ELR (cell line): ENCODE data around the gene APIP.
A peak's percentile ranks its signal among the peaks of the same experiment; 100 is the strongest.

Experiments used
- DNase-seq: peaks from one replicate; pipeline ENCODE4 v3.0.0-alpha.2; 2015; ENCODE audit warnings: low read depth

The APIP gene

DNA sequence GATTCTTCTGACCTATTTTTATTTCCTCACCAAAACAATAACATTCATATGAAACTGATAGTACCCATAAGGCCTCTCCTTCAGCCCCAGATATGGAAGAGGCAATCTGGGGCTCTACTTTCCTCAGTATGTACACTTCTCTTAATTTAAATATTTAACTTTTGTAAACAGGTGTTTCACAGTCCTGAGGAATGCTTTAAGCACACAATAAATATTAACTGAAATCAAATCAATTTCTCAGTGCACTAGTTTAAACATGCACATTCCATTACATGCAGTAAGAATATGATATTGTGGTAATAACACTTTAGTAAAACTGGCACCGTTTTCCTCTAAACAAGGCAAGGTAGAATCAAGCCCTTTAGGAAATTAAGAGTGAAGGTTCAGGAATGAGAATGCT lies 28.9 kb downstream of the APIP start:
- no peak for DNase-seq

DNA sequence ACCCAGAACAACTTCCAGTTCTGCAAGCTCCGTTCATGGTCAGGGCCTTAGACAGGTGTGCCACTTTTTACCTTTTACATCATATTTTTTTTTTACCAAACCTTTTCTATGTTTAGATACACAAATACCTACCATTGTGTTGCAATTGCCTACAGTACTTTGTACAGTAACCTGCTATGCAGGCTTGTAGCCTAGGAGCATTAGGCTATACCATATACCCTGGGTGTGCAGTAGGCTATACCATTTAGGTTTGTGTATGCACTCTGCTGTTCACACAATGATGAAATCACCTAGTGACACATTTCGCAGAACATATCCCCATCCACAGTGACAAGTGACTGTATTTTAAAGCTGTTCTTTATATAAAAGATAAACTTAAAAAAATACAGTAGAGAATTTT lies 29.6 kb downstream of the APIP start:
- DNase-seq: no peak

DNA sequence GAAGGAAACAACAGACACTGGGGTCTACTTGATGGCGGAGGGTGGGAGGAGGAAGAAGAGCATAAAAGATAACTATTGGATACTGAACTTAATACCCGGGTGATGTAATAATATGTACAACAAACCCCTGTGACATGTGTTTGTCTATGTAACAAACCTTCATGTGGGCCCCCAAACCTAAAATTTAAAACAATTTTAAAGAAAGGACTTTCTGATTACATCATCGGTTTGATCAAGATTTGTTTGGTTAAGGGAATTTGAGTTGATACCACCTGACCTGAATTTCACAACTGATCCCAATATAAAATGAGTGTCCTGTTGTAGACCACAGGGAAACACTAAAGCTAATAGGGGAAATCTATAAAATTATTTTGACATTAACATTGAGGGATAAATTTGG lies 34.3 kb downstream of the APIP start:
- no peak for DNase-seq

DNA sequence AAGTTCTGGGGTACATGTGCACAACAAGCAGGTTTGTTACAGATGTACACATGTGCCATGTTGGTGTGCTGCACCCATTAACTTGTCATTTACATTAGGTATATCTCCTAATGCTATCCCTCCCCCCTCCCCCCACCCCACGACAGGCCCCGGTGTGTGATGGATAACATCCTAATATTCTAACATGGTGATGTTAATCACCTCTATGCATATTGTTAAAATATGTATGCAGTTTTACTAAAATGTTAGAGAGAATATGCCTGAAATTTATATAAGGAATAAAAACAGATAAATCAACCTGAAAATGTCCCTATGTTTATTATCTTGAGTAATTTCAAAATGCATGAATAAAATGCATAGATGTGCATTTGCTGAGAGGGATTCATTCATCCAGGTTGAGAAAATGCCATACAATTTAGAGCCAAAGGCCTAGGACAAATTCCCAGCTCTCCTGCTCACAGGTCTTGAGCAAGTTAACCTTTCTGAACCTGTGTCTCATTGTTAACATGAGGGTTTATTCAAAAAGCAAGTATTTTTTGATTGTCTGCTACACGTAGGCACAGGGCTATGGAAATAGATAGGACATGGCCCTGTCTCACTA lies 38.7 kb downstream of the APIP start:
- DNase-seq: no peak

DNA sequence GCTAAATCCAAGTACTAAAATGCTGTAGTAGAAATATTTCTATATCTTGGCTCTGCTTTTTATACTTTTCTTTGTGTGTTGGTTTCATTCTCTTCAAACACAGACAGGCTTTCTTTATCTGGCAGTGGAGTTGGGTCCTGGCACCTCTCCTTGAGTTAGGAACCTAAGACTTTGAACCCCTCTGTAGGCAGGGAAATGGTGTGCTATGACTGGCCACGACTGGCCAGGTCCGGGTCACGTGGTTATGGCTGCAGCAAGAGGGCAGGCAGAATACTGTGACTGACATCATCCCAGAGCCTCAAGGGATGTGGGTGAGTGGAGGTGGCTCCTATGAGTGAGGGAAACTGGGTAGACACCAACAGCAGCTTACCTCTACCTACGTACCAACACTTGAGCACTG lies 42.0 kb downstream of the APIP start:
- no peak for DNase-seq

DNA sequence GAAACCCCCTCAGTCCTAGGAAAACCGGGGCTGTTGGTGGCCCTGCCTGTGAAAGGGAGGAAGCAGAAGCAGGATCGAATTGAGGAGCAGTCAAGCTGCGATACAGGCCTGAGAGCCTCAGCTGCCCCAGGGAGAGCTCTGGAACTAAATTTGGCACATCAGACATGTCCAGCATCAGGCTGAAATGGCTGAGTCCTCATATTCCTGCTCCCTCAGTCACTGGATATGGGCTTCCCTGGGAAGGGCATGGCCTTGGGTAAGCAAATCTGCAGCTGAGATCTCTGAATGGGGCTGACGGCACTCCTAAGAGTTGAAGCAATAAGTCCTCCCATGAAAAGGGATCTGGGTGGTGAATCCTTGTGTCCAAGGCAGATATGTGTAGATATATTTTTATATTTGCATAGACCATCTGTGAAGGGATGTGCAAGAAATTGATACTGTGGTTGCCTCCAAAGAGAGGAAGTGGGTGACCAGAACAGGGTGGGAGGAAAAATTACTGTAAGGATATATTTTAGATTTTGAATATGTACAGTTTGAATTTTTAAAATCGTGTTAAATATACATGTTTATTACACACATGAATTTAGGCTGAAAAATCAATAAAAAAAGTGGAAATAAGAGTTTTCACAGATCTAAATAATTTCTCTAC lies 45.5 kb downstream of the APIP start:
- no peak for DNase-seq

DNA sequence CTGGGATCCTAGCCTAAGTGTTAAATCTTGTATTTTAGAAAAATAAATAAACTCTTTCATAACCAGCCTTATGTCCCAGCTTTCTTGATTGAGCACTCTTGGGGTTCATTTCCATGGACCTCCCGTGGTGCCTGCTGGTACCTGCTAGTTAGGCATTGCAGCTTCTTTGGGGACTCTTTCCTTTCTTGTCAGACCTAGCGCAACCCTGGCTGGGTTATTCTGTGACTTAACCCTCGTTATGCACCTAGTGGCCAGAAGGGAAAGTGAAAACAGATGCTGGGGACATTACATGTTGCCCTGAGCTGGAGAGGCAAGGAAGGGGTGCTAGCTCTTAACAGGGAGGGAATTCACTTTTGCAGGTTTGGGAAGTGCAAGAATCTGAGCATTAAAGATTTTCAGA lies 46.8 kb downstream of the APIP start:
- DNase-seq: peak; percentile 18

DNA sequence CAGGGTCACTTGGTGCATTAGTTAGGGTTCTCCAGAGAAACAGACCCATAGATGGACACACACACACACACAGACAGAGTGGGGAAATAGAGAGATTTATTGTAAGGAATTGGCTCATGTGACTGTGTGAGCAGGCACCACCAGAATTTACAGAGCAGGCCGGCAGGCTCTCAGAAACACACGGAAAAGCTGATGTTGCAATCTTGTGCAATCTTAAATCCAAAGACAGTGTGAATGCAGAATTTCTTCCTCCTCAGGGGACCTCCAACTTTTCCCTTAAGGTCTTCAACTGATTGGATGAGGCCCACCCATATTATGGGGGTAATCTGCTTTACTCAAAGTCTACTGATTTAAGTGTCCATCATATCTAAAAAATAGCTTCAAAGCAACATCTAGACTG lies 49.8 kb downstream of the APIP start:
- no peak for DNase-seq

DNA sequence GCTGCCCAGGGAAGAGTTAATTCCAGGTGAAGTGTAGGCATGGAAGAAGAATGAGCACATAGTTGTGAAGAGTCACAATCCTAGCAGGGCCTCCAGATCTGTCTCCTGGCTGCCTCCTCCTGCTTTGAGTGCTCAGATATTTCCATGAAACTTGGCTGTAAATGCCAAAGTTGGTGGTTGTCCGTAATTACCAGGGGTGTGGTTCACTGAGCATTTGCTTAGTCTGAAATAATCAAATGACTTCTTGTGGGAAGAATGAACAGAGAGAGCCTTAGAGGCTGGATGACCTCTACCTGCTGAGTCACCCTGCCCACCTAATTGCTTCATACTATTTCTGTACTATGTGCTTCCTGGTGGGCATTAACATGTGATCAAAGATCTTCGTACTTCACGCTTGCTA lies 50.9 kb downstream of the APIP start:
- DNase-seq: peak; percentile 13

DNA sequence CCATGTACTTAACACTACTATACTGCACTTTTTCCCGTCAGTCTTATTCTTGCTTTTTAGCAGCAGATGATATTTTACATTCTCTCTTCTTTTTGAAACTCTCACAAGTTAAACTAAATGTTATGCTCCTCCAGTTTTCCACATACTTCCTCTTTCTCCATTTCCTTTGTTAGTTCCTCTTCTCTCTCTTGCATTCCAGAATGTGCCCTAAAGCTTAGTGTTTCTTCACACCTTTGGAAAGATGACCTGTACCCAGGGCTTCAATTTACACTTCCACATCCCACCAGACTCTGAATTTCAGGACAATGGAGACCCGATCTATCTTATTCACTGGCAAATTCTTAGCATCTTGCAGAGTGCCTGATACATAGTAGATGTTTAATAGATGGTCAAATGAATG lies 51.8 kb downstream of the APIP start:
- no peak for DNase-seq

DNA sequence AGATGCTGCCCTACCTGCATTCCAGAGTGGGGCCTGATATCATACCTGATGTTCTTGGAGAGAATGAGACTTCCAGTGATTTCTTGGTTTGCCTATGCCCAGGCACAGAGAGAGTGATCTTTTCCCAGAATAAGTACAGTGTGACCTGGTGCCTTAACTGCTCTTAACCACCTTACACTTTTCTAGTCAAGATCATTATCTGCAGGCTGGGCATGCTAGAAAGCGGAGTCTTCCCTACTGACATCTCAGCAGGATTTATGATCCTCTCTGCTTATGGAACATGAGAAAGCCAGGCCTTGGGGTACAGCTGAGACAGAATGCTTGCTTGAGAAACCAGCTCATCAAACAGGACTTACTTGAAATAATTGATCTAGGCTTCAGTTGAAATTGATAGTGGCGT lies 53.1 kb downstream of the APIP start:
- no peak for DNase-seq

DNA sequence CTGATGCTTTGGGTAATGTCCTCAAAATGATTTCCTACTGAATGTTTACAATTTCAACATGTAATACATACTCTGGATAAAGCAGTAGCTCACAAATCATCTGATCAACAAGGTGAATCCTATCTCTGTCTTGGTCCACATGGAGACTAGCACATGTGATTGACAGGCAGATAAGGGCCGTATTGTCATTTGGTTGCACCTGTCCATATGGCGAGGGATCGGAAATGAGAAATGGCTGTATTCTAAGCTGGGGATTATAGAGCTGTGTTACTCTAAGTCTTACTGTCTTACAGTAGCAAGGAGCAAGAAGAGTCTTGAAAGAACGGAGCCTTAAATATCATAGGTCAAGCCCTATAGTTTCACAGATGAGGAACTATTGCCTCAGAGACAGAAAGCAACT lies 55.7 kb downstream of the APIP start:
- no peak for DNase-seq

DNA sequence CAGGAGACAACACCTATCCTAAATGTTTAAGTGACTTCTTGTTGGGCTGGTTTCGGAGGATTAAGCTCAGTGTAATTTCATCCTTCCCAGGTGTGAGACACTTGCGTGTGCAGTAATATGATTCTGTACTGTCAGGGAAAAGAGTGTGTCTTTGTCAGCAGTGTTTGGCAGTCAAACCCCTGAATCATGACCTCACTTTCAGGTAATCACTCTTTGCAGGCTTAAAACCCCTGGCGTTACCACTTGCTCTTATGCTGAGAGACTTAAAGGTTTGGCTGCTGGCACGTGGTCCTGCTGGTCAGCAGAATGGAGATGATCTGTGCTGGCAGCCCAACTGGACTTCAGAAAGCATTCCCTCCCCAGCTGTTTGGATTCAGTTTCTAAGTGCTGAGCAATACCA lies 56.1 kb downstream of the APIP start:
- no peak for DNase-seq

DNA sequence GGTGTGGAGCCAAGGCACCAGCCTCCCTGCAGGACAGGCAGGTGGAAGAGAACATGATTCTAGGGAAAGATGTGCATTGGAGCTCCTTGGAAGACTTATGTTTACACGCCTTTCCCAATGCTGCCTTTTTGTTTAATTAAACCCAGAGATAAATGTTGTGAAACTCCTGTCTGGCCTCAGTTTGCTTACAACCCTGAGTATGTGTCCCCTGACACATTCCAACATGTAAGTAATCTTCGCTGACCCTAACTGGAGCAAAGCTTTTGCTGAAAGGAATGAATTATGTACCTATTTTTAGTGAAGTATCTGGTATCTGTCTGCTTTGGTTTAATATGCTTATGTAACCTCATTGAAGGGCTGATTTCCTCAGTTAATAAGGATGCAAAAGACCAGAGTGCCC lies 56.7 kb downstream of the APIP start:
- DNase-seq: no peak

DNA sequence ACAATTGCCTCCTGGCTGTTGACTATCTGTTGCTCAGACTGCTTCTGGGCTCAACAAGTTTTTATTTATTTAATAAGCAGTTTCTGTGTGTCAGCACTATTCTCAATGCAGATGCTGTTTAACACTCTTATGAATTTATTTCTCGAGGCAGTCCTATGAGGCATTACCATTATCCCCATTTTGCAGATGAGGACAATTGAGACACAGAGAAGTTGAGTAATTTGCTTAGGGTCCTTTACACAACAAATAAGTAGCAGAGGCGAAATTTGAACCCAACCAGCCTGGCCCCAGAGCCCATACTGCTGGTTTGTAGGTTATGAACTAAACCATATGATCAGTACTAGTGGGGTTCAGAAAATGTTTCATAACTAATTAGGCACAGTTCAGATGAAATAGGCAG lies 58.7 kb downstream of the APIP start:
- DNase-seq: no peak

DNA sequence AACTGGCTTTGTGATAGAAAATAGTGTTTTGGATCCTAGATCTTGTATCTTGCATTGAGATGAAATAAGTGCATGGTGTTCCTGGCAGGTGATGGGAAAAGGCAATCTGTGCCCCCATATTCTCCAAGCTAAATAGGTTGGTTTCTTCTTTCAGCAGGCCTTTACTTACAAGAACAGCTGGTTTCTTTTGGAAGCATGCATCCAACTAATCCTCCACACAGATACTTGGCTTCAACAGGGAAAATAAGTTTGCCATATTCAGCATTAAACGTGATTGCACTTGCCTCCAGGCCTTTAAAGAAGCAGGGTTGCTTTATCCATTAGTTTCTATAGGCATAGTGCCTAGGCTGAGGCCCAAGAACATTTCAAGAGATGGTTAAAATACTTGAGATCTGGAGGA lies 59.9 kb downstream of the APIP start:
- DNase-seq: no peak

DNA sequence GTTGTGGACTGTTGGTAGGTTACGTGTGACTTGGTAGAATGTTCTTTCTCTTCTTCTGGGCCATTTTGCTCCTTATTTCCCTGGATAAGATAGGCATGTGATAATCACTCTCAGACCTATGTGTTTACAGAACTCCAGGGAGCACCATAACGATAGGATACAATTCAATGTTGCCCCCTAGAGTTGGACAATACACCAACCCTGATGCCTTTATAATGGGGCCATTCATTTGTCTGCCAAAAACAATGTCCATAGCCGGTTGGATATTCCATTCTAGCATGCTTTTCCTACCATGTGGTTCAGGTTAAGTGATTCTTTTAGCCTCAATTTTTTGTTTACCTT lies 60.5 kb downstream of the APIP start:
- DNase-seq: peak; percentile 9

DNA sequence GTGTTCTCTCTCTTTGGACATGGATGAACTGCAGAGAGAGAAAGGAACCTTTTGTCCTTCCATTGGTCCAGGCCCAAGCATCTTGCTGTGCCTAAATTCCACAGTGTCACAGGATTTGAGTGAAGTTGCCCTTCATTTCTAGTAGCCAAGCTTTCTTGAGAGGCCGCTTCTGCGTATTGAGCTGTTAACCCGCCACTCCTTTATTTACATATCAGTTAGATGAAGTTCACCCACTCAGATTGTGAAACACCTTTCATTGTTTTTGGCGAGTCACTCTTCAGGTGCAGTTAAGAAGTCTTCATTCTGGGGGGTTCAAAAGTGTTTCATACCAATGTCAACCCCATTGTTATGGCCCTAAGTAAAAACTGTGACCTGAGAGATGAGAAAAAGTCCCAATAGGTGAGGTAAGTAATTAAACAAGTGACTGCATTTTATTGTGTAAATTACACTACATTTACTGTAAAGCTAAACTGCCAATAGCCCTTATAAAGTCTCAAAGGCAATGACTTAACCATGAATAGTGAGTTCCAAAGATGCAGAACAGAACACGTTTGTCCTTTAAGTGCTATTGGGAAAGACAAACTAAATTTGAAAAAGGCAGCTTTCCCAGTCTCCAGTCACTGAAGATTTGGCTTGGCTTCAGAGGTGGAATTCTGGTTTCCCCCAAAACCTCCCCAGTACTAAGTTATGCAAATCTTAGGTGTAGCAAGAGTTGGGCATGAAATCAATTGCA lies 61.0 kb downstream of the APIP start:
- DNase-seq: no peak

DNA sequence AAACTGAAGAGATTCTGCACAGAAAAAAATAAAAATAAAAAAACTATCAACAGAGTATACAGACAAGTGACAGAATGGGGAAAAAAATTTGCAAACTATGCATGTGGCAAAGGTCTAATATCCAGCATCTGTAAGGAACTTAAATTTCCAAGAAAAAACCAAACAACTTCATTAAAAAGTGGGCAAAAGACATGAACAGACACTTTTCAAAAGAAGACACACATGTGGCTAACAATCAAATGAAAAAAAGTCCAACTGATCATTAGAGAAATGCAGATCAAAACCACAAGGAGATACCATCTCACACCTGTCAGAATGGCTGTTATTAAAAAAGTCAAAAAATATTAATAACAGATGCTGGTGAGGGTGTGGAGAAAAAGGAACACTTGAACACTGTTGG lies 64.3 kb downstream of the APIP start:
- DNase-seq: no peak

DNA sequence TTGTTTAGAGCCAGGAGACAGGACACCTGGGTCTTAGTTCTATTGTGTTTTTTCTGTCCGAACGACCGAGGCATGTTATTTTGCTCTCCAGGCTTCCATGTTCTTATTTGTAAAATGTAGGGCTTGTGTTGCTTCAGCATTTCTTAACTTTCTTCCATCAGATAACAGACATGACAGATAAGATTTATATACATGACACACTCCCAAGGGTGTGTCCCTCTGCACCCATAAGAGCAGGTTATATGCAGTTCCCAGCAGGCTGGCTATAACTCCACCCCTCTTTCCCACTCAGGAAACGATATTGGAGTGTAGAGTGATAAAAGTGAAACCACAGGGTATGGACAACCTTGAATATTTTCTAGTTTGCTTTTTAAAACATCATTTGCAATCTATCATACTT lies 65.8 kb downstream of the APIP start:
- peak; percentile 20 for DNase-seq

DNA sequence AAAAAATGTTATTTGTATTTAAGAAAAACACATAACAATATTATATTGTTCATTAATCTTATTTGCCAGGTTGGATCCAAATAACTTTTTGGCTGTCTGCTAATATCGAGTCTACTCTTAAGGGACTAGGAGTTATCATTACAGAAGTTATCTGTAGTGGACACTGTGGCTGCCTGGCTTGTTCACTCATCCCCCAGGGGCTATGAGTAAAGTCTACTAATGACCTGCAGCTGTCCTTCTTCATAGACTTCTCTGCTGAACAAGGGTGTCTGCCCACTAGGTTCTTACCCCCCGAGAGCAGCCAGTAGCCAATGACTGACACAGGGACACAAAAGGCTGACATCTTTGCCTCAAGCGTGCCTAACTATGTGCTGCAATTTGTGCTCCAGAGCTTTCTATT lies 69.7 kb downstream of the APIP start:
- no peak for DNase-seq

DNA sequence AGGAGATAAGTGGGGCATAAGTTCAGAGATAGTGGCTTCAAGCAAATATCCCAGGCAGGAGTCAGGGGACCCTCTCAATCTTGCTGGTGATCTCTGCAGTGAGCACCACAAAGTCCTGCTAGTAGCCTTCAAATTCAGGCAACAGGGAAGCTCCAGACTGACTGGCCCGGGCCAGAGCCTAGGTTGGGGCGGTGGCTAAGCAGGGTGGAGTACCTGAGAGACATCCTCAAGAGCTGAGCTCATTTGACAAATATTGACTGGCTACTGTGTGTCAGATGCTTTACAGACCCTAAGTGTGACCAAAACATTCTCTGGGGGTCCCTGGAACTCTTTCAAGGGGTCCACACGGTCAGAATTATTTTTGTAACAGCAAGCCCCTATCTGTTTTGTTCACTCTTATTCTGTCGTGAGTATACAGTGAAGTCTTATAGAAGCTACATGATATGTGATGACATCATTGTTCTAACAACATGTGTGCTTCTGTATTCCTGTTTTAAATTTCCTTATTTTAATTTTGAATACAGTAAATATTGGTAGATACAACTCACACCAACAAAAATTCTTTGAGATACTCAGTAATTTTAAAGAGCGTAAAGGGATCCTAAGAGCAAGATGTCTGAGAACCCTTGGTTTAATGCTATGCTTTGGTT lies 71.6 kb downstream of the APIP start:
- DNase-seq: no peak

DNA sequence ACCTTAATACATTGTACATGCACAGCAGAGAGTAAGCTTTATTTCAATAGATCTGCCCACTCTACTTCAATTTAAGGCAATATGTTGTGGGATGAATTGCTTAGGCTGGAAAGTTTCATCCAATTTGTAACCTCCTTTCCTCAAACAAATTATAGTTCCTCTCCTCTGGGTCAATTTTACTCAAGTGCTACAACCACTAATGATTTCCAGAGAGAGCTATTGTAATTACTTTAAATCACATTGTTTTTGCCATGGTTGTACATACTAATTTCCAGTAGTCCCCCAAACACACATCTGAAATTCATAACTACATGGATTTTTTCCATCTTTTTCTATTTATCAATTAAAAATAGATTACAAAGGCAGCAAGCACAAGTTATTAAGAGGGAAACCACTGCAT lies 72.9 kb downstream of the APIP start:
- DNase-seq: no peak
